NK-92 (cell line): ENCODE results near the gene MREG.
"Not testable (repeated sequence)": the region's sequence is repeated elsewhere in the genome, so short reads cannot be mapped to it uniquely, and the experiment has no call there.

Experiments used
- DNase-seq: peaks from one replicate; lab custom pipeline; 2025; ENCODE audit not compliant: unreplicated experiment; lab: John Stamatoyannopoulos, UW

Gene MREG

DNA sequence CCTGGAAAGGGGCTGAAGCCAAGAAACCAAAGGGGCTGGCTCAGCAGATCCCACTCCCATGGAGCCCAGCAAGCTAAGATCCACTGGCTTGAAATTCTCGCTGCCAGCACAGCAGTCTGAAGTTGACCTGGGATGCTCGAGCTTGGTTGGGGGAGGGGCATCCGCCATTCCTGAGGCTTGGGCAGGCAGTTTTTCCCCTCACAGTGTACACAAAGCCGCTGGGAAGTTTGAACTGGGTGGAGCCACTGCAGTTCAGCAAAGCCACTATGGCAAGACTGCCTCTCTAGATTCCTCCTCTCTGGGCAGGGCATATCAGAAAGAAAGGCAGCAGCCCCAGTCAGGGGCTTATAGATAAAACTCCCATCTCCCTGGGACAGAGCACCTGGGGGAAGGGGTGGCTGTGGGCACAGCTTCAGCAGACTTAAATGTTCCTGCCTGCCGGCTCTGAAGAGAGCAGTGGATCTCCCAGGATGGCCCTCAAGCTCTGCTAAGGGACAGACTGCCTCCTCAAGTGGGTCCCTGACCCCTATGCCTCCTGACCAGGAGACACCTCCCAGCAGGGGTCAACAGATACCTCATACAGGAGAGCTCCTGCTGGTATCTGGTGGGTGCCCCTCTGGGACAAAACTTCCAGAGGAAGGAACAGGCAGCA is 24.7 kb downstream of the MREG start:
- DNase-seq = not testable (repeated sequence)

DNA sequence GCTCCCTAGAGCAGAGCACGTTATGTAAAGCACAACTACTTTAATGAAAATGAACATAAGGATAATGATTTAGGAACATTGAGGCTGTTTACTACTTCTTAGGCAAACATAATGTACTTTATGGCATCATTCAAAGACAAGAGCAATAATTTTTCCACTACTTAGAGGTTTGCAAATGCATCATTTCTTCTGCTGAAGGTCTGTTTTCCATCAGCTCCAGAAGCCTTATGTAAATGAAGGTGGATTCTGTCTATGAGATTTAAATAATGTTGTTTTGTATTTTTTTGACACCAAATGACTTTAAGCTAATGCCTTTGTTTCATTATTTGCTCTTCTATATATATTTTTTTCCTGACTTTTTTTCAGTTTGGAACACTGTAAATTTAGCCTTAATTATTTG is 28.1 kb downstream of the MREG start:
- DNase-seq = no peak

DNA sequence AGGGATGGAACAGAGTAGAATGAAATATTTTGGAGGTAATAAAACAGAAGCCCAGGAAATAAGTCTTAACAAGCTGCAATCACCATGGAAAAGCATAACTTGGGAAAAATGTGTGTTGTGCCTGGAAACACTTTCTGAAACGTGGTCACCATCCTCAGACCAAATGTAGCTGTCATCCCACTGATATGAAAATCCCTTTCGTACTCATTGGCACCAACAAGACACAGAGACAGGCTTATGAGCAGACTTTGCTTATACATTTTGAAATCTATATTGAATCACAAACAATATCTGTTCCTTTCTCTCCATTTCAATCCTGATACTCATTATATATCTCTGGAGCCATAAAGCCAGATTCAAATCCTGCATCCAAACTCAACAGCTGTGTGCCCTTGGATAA is 28.7 kb downstream of the MREG start:
- DNase-seq = no peak

DNA sequence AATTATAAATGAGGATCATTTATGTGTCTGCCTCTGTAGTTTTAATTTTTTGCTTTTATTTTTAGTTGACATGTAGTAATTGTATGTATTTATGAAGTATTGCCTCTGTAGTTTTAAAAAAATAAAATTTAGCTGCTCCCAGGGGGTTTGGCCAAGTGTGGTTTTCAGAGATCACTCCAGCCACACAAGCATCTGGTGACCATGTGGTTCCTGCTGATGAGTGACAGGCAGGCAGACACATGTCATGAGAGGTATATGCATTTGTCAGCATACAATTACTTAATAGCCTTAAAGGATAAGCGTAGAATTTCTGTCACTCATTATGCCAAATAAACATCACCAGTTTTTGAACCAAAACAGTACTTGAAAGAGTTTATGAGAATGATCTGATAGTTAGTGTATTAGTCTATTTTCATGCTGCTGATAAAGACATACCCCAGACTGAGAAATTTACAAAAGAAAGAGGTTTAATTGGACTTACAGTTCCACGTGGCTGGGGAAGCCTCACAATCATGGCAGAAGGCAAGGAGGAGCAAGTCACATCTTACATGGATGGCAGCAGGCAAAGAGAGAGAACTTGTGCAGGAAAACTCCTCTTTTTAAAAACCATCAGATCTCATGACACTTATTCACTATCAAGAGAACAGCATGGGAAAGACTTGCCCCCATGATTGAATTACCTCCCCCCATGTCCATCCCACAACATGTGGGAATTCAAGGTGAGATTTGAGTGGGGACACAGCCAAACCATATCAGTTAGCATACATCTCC is 29.6 kb downstream of the MREG start:
- no peak for DNase-seq

DNA sequence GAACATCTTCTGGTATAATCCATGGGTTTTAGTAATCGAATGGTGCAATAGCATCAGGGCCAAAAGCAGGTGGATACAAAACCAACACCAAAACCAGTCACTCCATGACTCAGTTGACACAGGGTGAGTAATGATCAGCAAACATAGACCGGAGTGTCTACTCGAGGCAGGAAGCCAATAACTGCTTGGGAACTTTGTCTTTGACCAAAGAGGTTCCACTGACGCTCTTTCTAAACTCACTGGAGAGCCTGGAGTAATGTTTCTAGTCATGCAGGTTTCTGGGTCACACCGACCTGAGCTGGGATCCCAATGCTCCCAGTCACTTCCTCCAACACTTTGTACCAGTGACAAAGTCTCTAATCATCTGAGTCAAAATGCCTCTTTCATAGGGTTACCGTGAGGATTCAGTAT is 30.9 kb downstream of the MREG start:
- DNase-seq = no peak

DNA sequence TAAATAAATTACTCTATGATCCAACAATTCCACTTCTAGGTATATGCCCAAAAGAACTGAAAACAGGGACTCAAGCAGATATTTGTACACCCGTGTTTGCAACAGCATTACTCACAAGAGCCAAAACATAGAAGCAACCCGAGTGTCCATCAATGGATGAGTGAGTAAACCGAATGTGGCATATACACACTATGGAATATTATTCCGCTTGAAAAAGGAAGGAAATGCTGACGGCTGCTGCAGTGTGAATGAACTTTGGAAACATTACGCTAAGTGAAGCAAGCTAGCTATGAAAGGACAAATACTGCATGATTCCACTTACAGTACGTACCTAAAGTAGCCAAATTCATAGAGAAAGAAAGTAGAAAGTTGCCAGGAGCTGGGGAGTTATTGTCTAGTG is 32.2 kb downstream of the MREG start:
- DNase-seq = no peak

DNA sequence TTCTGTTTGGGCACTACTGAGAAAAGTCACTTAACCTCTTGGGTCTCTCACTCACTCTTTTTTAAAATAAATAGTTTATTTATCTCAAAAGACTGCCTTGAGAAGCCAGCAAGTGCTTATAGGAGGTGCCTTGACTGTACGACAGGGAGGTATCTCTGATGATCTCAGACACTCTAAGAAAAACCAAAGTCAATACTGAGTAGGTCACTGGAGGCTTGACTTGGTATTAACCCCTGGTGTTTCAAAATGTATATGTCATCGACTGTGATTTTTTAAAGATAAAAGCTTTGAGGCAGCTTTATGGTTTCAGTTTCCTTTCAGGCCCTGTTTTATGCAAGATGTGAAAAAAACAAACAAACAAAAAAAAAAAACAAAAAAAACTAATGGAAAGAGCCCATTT is 33.7 kb downstream of the MREG start:
- no peak for DNase-seq

DNA sequence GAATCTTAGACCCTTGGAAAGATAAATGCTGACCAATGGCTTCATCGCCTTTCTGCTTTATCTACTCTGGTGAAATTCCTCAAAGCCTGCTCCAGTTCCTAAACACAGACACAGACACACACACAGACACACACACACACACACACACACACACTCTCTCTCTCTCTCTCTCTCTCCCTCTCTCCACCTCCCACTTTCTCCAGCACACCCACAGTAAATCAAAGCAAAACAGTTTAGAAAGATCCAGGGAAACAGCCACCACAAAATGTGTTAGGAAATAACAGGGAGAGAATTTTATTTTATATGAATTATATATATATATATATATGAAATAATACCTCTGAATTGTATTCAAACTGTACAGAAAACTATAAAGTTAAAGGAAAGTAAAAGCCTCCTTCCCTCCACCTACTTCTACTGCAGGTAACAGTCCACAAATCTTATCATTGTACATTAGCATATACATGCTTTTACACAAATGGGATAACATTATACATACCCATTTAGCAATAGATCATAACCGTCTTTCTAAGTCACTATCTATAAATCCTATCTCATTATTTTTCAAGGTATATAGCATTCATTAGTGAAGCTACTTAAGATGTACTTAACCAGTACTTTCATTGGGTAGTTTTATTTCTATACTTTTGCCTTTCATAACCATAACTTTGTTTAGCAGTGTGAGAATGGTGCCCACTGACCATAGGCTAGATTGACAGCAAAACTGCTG is 38.5 kb downstream of the MREG start:
- no peak for DNase-seq

DNA sequence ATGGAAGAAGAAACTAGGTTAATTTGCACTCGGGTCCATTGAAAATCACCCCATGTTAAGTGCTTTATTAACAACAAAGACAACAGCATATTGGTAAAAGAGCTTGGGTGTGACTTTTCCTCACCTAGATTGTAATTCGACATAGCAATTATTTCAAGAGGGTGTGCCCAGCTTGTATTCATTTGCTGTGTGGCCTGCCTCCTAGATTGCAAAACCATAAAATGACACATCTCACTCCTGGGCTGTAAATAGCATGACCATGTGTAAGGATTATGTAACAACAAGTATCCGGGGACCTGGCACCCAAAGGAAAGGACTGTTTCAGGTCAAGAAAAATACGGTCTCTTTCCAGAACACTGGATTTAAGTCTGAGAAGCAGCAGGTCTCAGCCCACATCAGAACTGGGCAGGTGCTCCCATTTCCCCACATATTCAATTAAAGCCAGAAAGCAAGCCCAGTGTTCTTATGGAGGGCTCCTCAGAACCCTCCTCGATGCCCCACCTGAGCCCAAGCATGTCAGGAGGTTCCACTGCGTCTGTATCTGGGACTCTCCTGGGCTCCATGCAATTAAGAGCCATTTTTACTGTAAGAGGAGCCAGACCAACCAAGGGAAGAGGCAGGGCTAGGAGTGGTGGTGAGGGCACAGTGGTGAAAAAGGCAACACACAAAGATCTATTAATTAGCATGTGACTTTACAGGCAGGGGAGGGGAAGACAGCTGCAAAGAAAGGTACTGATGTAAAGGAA is 39.2 kb downstream of the MREG start:
- DNase-seq = no peak

DNA sequence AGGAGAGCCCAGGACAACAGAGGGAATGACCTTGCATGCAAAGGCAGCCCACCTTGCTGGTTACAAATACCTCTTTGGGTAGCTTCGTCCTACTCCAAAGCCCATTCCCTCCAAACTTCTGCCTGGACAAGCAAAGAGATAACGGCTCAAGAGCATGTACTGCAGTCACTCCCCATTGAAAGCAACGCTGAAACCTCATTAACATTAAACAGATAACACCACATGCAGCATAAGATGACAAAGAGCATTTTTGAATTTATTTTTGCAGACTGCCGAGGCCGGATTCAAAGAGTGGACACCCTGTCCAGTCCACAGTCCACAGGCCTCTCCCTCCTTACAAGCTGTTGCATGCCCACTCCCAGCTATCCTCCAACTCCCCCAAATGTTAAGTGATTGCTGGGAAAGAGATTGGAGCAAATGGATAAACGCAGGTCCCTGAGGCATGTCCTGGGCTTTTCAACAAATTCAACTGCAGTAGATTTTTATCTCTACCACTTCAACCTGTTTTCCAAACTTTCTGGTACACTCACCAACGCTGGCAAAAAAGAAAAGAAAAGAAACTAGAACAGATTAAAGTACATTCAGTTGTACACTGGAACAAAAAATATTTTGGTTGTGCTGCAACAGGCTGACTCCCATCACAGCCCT is 40.1 kb downstream of the MREG start:
- DNase-seq = no peak

DNA sequence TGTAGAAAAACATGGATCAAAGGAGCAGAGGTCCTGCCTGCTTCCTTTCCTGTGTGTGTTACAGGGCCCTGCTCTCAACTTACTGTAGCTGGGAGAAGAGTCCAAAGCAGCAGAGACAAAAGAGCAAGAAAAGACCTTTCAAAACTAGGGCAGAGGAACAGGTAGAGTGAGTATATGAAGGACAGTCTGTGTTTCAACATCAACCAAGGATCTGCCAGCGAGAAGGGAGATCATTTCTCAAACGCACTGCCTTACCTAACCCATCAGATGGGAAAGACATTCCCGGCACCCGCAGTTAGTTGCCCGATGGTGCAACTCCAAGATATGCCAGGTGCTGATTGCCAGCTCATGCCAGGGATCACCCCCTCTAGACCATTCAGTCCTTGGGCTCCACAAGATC is 41.7 kb downstream of the MREG start:
- DNase-seq = no peak

DNA sequence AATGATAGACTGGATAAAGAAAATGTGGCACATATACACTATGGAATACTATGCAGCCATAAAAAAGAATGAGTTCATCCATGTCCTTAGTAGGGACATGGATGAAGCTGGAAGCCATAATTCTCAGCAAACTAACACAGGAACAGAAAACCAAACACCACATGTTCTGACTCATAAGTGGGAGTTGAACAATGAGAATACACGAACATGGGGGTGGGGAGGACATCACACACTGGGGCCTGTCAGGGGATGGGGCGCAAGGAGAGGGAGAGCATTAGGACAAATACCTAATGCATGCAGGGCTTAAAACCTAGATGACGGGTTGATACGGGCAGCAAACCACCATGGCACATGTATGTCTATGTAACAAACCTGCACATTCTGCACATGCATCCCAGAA is 42.5 kb downstream of the MREG start:
- DNase-seq = not testable (repeated sequence)

DNA sequence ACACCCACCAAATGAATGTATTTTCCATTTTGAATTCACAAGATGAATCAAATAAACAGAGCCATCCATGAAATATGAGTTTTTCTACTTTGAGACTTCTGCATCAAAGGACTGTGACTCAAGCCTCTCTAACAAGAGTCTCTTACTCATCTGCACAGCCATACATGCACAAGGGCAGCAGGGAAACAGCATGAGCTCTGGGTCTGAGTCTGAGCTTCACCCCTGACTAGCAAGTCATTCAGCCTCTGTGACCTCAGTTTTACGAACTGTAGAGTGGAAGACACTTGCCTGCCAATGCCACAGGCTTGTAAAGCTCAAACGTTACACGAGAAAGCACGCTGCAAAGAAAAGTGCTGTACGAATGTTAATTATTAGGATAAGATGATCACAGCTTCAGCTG is 42.9 kb downstream of the MREG start:
- no peak for DNase-seq

DNA sequence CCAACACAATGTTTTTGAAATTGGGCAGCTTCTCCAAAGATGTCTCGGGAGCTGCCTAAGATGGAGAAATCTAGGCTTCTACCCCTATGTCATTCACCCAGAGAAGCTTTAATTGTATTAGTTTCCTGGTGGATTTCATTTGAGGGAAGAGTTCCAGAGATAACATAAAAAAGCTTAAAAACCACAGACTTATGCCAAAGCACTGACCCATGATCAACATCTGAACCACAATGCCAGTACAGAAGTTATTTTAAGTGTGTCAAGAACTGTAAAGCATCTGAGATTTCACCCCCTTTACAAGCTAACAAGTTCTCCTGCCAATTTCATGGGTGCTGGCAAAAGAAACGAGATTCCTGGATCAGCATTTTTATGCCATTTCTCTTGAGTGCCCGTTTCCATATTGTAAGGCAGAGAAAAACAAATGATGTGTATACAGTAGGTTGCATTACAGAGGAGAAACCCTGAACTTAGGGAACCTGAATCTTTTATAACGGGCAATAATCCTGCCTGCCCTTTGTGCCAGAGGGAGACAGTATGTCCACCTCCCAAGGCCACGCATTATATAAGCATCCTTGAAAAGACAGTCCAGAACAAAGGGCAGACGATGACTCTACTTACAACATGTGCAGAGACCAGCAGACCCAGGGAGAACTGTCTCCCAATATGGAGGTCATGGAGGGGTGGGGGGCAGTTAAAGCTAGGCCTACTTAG is 44.1 kb downstream of the MREG start:
- DNase-seq = no peak

DNA sequence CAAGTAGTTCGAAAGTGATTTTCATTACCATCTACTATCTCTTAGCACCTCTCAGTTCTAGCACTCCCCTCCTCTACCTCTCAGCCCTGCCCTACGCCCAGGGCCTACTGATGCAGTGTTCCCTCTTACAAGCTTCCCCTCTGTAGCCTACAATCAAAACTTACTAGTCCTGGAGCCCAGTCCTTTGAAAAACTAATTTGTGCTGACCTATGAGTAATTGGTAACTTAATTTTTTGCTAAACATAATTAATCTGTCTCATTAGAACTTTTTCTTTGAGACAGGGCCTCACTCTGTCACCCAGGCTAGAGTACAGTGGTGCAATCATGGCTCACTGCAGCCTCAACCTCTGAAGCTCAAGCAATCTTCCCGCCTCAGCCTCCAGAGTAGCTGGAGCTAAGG is 44.9 kb downstream of the MREG start:
- DNase-seq = no peak

DNA sequence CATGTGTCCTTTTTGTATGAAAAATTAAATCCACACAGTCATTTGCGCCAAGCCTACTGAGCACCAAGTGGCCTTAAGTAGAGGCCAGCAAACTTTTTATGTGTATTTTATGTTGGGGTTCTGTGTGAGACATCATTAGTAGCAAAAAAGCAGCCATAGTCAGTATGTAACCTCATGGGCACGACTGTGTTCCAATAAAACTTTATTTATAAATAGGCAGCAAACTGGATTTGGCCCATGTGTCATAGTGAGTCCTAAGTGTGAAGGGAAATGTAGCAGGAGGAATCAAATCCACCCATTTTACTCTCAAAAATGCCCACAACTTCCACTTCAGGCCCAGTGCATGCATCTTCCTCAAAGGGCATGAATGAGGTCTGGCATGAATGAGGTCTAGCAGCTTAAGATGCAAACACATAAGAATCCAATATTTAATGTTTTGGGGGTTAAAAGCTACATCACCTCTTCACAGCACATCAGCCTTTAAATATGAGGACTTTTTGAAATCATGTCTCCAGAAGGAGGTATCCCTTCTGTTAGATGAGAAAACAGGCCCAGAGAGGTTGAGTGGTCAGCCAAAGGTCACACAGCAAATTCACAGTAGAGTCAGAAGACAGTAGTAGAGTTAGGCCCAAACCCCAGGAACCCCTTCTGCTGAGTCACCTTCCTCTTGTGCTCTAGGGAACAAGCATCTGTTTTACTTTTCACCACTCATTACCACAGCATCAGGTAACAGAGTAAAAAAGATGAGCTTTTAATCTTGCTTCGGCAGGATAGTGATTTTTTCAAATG is 45.6 kb downstream of the MREG start:
- DNase-seq = no peak

DNA sequence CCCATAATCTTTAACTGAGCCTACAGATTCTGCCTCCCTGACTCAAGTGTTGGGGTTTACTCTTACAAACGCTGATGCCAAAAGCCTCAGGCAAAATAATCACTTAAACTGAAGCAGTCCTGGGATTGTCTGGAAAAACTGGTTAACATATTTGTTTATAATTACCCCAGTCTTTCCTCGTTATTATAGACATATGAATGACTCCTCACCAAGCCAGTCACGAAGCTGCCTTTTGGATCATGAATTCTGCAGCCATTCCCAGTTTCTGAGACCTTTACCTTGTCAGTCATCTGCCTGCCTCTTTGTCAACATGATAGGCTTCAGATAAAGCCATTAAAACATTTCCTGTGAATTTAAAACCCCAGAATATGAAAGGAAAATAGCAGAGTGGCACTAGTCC is 46.4 kb downstream of the MREG start:
- no peak for DNase-seq

DNA sequence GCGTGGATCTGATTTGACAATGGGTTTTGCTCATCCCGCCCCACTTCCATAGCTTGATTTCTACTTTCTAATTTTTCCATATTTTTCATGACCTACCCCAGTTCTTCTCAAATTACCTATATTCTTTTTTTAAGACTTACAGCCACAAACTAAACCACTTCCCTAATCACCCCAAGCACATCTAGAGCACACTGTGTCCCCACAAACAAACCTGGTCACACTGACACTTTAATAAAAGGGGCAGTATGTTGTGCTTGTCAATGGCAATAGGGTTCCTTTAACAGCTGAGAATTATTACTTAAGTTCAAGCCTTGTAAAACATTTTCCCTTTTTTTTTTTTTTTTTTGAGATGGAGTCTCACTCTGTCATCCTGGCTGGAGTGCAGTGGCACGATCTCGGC is 47.1 kb downstream of the MREG start:
- no peak for DNase-seq

DNA sequence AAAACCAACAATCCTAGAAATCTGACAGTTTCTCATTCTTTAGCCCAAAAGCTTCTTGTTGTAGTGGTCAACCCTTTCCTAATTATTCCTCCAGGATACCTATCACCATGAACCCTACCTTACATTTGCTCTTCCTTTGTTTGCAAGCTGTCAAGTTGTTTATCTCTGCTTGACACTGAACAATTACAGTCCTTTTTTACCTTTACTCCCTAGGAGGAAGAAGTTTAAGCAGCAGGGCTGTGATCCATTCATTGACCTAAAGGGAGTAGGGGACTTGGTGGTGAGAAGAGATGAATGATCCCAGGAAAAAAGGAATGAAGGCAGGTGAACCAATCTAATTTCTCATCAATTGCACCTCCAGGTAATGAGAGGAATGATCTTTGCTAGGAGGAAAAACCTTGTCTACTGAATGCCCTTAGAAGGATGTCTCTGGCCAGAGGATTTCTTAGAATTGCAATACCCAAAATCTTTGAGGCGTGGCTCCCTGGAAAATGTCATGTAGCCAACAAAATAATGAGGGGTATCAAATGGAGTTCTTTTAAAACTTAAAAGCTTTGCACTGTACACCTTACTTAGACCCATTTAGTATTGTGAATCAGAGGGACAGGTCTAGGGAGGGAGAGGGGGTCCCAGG is 47.7 kb downstream of the MREG start:
- no peak for DNase-seq
